ENCODE results near the gene ANTKMT.
"Not testable (repeated sequence)": the region's sequence is repeated elsewhere in the genome, so short reads cannot be mapped to it uniquely, and the experiment has no call there.

Gene ANTKMT

DNA sequence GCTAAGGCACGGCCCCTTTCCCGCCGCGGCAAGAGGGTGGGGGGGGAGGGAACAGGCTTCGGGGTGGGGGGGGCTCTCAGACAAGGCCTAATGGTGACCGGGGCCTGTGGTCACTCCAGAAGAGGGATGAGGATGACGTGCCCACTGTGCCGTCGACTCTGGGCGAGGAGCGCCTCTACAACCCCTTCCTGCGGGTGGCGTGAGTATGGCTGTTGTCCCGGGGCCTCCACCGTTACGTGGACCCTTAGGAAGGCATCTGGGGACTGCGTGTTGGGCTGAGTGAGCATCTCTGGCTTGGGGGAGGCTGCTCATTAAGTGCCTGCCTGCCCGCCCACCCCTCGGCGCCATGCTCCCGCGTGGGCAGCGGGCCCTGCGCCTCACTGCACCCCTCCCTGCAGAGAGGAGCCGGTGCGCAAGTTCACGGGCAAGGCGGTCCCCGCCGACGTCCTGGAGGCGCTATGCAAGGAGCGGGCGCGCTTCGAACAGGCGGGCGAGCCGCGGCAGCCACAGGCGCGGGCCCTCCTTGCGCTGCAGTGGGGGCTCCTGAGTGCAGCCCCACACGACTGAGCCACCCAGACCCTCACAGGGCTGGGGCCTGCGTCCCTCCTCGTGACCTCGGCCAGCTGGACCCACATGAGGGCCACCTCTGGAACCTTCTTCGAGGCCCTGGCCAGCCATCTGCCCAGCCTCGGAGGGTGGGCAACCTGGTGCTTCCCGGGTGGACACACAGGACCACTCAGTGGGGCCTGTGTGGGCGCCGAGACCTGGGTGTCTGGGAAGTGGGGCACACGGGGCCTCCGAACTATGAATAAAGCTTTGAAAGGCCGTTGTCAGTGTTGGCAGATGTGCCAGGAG, 8.2 kb downstream of the ANTKMT start:
- no peak for DNase-seq

DNA sequence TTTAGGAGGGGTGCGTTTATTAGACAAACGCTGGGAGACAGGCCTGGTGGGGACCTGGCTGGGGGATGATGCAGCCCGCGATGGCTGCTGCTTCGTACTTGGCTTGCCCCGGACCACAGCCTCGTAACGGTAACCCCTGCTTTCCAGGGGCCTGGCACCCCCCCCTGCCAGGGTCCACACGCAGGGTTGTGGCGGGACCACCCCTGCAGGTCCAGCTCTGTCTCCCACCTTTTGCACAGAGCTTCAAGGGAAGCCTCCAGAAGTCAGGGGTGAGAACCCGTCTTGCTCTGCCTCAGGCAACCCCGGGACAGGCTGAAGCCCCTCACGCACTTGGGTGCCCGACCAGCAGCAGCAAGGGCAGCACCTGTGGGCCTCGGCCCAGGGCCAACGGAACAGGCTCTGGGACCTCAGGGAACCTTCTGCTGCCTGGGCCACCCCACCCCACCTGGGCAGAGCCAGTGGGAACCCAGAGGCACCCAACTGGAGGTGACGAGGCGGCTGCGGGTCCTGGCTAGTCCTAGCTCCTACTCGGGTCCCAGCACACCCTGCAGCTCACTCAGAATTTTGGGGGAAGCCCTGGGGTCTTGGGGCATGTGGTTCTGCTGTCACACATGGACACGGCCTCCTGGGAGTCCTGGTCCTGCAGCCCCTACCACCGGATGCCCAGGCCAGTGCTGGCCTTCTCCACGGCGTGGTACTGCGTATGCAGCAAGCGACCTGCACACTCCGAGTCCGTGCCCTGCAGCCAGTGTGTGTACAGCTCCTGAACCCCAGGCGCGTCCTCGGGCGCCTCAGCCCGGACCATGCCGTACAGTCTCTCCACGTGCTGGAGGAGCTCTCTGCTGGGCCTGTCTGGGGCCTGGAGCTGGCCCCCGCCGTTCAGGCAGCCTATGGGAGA, 9.1 kb downstream of the ANTKMT start:
- DNase-seq = no peak

DNA sequence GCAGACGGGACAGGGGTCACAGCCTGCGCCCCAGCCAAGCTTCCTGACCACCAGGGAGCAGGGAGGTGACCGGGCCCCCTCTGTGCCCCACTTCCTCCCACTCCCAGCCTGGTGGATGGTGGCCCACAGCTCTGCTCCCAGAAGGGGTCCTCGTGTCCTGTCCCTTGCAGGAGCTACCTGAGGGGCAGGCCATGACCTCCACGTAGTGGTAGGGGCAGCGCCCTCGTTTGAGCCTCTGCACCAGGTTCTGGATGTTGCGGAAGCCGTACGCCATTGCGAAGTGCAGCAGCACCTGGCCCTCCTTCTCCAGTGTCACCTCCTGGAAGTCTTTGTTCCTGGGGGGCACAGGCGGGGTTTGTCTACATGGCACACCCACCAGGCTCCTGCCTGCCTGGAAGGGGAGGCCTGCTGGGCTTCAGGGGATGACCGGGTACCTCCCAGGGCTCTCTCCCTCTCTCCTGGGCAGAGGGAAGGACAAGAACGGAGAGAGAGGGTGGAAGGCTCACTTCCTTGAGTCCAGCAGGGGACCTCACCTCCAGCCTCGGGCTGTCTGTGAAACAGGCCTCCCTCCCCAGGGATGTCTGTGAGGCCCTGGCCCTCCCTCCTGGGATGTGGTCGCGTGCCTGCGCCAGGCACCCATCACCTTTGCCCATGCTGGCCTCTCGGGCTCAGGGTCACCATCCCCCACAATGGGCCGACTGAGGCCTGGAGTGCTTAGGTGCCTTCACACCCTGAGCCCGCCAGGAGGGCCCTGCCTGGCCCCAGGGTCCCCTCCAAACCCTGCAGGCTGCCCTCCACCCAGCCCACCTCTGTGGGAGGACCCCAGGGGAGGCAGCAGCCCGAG, 9.9 kb downstream of the ANTKMT start:
- no peak for DNase-seq

DNA sequence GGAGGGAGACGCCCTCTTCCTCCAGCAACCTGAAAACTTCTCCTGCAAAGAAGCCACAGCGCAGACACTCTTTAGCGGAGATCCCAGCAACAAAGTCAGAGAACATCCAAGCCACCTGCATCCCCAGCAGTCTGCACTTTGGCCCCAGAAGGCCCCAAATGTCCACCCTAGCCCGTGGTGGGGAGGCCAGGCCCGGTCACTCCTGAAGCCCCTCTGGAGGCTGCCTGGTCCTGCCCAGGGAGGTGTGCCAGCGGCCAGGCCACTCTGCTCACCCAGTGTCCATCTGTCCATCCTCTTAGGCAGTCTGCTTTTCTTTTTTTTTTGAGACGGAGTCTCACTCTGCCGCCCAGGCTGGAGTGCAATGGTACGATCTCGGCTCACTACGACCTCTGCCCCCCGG, 11.4 kb downstream of the ANTKMT start:
- DNase-seq = no peak

DNA sequence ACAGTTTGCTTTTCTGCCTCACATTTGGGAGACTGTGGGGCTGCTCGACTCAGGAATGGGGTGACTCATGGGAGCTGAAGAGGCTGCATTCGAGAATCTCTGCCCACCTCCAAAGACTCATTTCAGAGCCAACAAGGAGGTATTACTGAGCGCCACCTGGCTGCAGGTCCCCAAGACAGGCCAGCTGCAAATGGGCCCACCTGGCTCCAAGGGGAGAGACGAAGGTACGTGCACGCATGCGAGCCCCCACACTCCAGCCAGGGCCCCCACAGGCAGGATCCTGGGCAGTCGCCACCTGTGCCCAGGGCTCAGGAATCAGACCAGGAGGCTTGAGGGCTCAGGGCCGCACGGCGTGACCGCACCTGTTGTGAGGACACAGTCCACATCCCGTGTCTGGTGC, 12.0 kb downstream of the ANTKMT start:
- no peak for DNase-seq

DNA sequence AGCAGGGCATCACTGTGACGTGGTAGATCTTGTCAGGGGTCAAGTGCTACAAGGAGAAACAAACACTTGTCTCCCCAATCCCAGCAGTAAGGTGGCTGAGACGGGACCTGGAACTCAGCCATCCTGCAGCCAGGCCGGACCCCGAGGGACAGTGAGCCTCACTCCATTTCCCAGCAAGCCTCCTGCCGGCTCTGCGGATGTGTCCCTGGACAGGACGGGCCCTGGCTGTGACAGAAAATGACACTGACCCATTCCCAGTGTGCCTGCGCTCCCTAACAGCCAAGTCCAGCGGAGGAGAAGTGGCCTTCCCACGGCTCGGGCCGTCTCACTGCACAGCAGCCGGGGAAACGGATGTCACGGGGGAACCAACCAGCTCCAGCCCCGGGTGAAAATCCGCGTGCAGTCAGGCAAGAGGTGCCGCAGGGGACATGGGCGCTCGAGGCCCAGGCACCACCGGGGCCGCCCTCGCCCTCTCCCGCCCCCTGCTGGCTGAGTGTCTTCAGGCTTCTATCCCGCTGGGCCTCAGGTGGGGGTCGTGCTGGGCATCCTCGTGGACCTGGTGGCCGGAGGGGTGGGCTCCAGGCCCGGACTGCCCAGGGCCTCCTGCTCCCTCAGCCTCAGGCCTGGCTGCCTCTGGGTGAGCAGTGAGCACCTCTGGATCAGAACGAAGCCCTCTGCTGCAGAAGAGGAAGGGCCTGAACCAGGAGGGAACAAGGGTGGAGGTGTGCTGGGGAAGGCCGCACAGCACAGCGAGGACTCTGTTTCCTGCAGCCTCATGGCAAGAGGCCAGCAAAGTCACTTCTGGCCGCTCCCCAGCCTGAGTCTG, 12.6 kb downstream of the ANTKMT start:
- DNase-seq = peak; percentile 54

DNA sequence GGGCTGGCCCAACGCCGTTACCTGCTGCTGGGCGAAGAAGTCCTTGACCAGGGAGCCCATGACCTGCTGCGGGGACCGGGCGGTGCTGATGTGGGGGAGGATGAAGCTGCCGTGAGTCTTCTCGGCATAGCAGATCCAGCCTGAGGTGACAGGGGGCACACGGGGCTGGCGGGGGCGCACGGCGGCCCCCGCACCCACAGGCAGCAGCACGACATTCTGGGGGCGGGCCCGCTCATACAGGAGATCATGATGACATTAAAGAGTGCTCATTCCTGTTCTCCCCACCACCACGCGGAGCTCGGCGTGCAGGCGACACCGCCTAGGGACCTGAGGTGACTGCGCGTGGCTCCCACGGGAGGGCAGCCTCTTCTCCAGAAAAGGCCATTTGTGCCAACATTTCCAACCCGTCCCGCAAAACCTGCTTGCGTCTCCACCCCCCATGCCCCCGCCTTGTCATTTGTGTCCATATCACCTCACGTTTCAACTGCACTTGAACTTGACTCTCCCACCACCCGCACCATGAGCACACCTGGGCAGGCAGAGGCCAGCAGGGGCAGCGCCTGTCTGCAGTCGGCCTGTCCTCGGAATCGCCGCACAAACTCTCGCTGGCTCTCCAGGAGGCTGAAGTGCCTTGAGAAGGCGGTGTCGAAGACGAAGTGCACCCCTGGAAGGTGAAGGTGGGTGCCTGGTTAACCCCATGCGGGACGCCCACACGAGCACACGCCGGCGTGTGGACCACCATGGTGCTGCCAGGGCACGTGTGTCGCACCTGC, 13.4 kb downstream of the ANTKMT start:
- no peak for DNase-seq

DNA sequence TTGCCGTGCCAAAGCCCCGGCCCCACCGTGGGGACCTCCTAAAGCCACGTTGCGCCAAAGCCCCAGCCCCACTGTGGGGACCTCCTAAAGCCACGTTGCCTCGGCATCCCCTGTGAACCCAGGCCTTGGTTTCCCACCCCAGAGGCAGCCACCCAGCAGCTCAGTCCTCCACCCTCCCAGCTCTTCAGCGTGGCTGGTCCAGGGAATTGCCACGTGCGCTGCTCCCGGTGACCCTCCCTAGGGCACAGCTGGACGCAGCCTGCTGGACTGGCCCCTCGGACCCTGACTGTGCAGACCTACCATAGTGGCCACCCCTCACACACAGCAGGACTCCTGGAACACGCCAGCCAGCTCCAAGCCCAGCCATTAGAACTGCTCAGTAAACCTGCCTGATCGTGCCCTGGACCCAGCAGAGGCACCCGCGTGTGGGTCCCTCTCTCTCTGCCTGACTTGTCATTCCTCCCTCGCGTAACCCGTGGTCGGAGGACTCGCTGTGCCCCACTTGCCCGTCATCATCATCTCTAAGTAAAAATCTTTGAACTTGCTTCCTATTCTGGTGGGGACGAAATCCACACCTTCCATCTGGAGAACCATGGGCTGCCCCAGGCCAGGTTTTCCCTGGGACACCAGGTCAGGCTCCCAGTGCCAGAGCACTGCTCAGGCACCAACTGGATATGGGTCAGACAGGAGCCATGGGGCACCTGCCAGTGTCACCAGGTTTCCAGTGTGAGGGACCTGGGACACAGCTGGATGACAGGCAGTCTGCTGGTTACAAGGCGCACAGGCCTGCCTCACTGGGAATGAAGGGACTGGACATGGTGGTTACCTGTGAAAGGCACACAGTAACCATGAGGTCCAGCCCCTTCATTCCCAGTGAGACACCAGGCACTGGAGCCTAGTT, 14.3 kb downstream of the ANTKMT start:
- no peak for DNase-seq

DNA sequence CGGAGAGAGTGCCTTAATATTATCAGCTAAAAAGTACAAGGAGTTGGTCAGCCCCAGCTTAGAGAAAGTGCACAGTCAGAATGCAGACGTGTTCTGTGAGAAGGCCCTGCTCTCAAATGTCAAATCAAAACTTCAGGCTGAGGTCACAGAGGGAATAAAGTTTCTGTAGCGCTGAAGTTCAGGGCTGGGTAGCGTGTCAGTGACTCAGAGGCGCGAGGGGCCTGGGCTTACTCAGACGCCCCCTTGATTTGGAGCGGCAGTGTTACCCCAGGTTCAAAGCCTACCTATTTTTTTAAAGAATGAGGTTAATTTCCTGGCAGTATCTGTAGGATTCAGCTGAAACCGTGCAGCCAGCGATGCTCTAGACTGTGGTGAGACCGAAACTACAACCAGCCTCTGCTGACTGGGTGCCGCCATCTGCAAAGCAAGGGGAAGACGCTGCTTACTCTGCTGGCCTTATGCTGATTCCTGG, 15.1 kb downstream of the ANTKMT start:
- peak; percentile 84 for DNase-seq

DNA sequence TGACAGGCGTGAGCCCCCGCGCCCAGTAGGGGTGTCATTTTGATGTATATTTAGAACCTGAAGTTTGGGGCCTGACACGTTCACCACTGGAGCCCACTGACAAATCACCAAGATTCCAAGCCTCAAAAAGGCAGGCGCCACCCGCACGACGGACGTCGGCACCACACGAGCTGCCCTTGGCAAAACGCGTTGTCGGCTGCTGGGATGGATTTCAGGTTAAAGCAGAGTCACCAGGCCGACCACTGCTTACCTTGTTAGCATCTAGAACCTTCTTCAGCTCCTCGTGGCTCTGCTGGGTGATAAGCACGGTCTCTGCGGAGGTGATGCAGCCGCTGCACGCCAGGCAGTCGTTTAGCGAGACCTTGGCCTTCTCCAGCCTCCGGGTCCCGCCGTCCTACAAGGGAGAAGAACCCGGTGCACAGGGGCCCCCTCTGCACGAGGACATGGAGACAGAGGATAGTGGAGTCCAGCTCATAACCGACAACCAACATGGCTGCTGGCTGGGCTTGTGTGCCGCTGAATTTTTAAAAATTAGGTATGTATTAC, 16.1 kb downstream of the ANTKMT start:
- DNase-seq = no peak

DNA sequence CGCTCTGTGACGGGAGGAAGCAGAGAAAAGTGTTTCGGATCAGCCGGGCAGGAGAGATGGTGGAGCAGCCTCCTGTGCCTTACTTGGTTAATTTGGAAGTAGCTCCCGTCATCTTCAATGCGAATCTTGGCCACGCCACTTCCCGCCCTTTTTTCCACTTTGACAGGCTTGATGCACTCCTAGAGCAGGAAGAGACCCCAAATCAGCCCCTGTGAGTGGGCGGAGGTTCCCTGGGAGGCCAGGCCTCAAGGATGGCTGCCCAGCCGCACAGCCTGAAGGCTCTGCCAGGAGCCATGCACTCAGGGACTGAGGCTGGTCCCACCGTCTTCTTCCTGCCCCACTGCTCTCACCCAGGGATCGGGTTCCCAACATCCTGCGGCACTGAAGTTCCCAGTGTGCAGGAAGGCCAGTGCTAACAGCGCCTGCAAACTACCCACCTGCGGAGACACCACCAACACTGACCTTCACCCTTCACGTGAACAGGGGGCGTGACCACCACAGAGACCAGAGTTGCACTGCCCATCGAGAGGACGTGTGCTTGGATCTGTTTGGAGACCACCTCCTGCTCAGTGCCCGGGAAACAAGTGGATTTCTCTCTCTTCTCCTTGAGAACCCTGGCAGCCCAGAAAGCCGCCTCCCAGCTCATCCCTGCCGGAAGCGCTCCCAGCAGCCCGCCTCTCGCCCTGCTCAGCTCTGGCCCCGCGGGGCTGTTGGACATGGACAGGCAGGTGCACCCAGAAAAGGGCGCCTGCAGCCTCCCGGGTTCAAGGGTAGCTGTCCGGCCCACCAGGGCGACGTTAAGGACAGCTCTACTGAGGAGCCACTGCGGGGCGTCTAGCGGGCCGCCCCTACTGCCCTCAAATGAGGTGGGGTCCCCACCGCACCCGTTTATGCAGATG, 18.9 kb downstream of the ANTKMT start:
- no peak for DNase-seq

DNA sequence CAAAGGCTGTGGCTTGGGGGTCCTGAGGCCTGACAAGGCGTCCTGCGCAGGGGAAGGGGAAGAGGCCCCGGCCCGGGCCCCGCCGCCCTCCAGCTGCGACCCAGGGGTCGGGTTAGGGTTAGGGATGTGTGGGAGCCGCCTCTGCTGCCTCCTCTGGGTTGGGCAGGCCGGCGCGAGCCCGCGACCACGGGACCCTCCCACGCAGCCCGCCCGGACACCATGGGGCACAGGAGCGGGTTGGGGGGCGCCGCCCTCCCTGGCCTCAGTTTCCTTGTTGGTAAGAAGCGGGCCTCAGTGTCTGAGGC, 19.5 kb downstream of the ANTKMT start:
- DNase-seq = no peak

DNA sequence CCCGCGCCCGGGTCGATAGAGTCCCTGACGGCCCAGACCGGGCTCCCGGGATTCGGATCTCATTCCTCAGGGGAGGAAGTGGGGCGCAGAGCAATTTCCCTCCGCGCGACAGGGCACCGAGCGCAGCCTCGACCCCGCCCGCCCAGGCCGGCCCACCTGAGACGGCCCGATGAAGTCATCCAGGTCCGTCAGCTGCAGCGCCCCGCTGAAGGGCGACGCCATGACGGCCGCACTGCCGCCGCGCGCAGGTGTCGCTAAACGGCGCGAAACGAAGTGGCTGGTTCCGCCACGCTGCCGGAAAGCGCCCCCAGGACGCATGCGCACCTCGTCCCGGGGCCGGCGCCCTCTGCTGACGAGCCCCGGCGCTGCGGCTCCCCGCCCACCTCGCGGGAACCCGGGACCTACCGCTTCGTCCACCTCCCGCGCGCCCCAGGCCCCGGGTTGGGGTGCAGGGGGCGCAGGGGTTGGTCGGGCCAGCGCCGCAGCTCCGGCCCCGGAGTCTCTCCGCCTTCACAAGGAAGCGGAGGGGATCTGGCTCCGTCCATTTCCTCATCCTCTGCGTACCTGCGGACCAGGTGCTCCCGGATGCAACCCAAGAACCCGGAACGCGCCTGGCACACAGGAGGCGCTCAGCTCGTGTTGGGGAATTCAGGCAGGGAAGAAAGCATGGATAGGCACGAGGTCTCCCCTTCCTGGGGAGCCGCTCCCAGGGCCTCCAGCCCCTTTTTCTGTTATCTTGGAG, 20.0 kb downstream of the ANTKMT start, which contains the start of gene CIAO3:
Gene CIAO3, minus strand, starts transcription at position 234 of the 742 bp plus-strand sequence. Its CDS starts 12 bp downstream, at position 222.
- peak; percentile 95 for DNase-seq

DNA sequence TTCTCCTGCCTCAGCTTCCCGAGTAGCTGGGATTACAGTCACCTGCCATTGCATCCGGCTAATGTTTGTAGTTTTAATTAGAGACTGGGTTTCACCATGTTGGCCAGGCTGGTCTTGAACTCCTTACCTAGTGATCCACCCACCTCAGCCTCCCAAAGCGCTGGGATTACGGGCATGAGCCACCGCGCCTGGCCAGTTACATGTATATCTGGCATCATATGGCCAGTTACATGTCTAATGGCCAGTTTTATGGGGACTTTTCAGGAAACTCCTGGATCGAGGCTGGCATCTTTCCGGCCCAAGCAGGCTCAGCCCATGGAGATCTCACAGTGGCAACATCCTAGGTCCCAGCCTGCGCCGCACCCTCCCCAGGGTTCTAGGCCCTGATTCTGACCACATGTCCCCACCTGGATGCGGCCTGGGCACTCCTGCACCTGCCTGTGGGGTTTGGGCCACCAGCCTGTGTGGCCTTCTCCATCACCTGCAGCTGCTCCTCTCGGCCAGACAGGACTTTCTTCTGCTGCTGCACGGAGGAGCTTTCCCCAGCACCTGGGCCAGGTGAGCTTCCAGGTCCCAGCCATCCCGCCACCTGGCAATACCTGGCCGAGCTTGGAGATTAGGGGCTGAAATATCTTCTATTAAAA, 21.2 kb downstream of the ANTKMT start:
- no peak for DNase-seq

DNA sequence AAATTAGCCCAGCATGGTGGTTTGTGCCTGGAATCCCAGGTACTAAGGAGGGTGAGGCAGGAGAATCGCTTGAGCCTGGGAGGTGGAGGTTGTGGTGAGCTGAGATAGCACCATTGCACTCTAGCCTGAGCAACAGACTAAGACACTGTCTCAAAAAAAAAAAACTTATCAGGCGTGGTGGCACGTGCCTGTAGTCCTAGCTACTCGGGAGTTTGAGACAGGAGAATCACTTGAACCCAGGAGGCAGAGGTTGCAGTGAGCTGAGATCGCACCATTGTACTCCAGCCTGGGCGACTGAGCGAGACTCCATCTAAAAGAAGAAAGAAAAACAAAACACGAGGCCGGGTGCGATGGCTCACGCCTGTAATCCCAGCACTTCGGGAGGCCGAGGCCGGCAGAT, 21.9 kb downstream of the ANTKMT start:
- not testable (repeated sequence) for DNase-seq

DNA sequence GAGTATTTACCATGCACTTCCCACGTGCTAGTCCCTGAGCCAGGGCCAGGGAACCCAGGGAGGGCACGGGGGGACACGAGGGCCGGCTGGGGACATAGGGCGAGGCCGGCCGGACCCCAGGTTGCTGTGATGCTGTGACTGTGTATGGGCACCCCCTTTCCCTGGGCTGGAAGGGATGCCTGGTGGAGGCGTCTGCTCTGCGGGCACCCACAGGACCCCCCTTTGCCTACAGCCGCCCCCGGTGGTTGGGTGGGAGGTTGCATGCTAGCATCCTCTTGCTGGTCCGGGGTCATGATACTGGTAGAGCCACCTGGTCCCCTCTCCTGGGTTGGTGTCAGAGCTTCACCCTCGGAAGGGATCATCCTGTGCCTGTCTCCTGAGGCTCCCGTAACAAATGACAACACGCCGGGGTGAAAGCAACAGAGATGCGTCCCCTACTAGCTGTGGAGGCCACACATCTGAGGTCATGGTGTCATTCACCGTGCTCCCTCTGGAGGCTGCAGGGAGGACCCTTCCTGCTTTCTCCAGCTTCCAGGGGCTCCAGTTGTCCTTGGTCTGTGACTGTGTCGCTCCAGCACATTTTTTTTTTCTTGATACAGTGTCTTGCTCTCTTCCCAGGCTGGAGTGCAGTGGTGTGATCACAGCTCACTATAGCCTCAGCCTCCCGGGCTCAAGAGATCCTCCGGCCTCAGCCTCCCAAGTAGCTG, 23.0 kb downstream of the ANTKMT start:
- peak; percentile 40 for DNase-seq

DNA sequence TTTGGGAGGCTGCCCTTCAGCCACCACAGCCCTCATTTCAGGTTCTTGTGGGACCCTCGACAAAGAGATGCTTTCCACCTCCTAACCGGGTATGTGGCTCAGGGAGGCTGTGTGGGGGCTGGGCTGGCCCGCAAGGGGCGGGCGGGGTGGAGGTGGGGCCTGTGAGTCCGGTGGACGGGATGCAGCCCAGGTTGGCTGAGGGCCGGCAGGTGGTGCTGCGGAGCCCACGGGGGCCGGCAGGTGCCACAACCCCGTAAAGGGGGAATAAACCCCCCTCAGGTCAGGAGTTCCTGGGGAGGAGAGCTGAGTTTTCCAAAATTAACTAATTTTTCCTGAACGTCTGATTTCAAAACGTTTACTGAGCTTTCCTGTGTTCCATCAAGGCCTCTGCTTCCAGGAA, 24.8 kb downstream of the ANTKMT start:
- DNase-seq = peak; percentile 39

Data from activated CD4-positive, alpha-beta T cell treated with anti-CD3 and anti-CD28 coated beads for 48 hours (primary cell).